ENCODE measurements around the gene TARS1.

DNA sequence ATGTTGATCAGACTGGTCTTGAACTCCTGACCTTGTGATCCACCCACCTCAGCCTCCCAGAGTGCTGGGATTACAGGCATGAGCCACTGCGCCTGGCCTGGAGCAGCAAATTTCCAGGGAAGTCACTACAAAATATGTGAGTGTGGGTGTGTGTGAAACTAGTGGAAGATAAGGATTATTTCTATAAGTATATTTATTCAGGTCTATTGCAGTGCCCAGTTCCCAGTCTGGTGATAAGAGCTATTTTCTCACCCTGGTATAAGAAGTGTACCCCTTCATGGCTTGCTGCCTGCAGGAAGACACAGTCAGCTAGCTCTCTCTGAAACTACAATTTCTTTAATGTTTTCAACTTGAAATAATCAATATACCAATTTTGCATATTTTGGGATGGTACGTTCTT lies 37.1 kb downstream of the TARS1 start:
- TF ChIP-seq, protein P1, sequence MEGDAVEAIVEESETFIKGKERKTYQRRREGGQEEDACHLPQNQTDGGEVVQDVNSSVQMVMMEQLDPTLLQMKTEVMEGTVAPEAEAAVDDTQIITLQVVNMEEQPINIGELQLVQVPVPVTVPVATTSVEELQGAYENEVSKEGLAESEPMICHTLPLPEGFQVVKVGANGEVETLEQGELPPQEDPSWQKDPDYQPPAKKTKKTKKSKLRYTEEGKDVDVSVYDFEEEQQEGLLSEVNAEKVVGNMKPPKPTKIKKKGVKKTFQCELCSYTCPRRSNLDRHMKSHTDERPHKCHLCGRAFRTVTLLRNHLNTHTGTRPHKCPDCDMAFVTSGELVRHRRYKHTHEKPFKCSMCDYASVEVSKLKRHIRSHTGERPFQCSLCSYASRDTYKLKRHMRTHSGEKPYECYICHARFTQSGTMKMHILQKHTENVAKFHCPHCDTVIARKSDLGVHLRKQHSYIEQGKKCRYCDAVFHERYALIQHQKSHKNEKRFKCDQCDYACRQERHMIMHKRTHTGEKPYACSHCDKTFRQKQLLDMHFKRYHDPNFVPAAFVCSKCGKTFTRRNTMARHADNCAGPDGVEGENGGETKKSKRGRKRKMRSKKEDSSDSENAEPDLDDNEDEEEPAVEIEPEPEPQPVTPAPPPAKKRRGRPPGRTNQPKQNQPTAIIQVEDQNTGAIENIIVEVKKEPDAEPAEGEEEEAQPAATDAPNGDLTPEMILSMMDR (conservative IDR thresholded peaks at IDR 0.05; ENCODE audit: low read depth, low read length) = no peak
- TF ChIP-seq EZH2 (IDR thresholded peaks at IDR 0.05; ENCODE audit: borderline replicate concordance, low read depth, low read length, poor library complexity, severe bottlenecking) = no peak

Data from A673 (cell line).